Measurements from ENCODE around the gene OR8I2. TPM values are rescaled to one million over a fixed set of nuclear protein-coding genes. Genes with fewer than 3 reads are reported as not detected.

OR8I2 gene
- not detected for total RNA-seq

DNA sequence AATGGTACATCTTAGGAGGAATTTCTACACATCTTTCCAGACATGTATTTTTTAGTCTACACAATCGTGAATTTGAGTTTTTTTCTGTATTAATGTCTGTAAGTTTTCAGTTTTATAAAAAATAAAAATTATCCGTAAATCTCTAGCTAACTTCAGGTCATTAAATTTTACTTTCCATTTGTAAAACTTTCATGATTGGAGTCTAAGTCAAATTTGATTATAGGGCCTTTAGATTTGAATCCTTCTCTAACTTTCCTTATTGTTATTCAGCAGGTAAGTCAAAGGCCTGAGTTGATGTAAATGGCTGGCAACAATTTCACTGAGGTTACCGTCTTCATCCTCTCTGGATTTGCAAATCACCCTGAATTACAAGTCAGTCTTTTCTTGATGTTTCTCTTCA is at the start of gene OR8I2:
TSS of gene OR8I2 (plus strand) at position 301 of the 400 bp plus-strand sequence. CDS start at position 301, 0 bp downstream.

DNA sequence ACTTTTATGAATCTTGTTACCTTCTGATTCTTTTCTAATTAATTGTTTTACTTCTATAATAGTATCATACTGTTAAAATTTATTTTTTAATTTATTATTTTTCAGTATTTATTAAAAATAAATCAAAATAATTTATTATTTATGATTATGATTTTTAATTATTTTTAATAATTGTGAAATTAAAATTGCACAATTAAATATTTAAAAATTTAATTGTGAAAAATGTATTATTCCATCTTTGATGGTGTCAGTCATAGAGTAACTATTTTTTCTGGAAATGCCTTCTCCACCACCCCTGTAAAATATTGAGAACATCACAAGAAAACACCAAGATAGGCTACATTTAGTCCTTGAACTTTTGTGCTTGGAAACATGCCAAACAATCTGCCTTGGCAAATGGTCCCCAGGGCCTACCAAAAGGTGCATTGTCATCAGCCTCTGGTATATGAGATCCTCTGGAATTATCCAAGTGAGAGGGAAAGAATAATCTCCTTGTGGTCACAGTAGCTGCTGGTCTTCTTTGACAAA is 10.2 kb downstream of the OR8I2 start, which contains the start of gene OR8H2:
TSS of gene OR8H2 (plus strand) at position 478 of the 528 bp plus-strand sequence. CDS start 1,356 bp downstream, outside the sequence.

DNA sequence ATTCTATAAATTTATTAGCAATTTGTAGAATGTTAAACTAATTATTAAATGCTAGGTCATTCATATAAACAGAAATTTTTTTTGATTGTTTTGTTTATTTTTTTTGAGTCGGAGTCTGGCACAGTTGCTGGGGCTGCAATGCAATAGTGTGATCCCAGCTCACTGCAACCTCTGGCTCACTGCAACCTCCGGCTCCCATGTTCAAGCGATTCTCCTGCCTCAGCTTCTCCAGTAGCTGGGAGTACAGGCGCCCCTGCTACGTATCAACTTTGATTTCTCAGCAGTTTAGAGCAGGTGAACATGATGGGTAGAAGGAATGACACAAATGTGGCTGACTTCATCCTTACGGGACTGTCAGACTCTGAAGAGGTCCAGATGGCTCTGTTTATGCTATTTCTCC is 29.0 kb downstream of the OR8I2 start, which contains the start of gene OR8H3:
TSS of gene OR8H3 (plus strand) at position 301 of the 400 bp plus-strand sequence. CDS start at position 301, 0 bp downstream.

DNA sequence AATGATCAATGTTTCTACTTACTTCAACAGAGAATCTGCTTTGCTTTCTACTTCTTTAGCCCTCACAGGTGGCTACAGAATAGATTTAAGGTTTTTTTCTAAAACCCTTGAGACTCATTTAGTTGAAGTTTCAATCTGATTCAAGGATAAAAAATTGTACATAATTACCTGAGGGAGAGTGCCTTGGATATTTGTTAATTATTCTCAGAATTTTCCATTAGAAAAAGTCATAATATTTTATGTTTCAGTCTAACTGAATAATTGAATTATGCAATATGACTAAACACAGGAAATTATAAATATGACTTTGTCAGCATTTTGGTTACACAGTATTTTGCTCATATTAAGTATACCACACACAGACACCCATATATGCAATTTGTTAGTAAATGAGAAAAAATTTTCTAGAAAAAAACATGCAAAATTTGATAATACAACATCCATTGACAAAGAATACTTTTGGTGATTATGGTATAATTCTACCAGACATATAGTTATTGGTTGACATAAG is 47.1 kb downstream of the OR8I2 start, which contains the start of gene OR8J3:
TSS of gene OR8J3 (minus strand) at position 51 of the 511 bp plus-strand sequence. CDS start 2,483 bp downstream, outside the sequence.

Small RNAs within 50 kb of the gene (small RNA-seq; reads per million reads assigned to genes)
- gene OR8I4P (ENCODE audit: low replicate concordance): not detected

Other genes with a start within 250 kb of the OR8I2 start
- gene TRIM51, start 210.0 kb upstream of the OR8I2 start, total RNA-seq: not detected
- not detected for gene OR5W2, start 178.7 kb upstream of the OR8I2 start, total RNA-seq
- gene OR5I1, start 156.9 kb upstream of the OR8I2 start, total RNA-seq: not detected
- not detected for gene OR10AG1, start 123.4 kb upstream of the OR8I2 start, total RNA-seq
- not detected for gene OR5F1, start 98.7 kb upstream of the OR8I2 start, total RNA-seq
- gene OR5AS1, start 65.7 kb upstream of the OR8I2 start, total RNA-seq: not detected
- gene OR8H2, start 10.4 kb downstream of the OR8I2 start, total RNA-seq: not detected
- not detected for gene OR8H3, start 29.1 kb downstream of the OR8I2 start, total RNA-seq
- gene OR8J3, start 46.9 kb downstream of the OR8I2 start, total RNA-seq: not detected
- gene OR8K5, start 67.0 kb downstream of the OR8I2 start, total RNA-seq: not detected
- not detected for gene OR5J2, start 83.3 kb downstream of the OR8I2 start, total RNA-seq
- not detected for gene OR5T2, start 140.9 kb downstream of the OR8I2 start, total RNA-seq
- not detected for gene OR5T3, start 158.9 kb downstream of the OR8I2 start, total RNA-seq
- gene OR5T1, start 180.8 kb downstream of the OR8I2 start, total RNA-seq: not detected
- not detected for gene OR8H1, start 198.9 kb downstream of the OR8I2 start, total RNA-seq
- gene OR8K3, start 221.8 kb downstream of the OR8I2 start, total RNA-seq: not detected